ENCODE results near the gene SMIM33. TPM values are rescaled to one million over a fixed set of nuclear protein-coding genes. Genes with fewer than 3 reads are reported as not detected.

Gene SMIM33
- total RNA-seq, 1 experiment from 2014 or later = not detected

DNA sequence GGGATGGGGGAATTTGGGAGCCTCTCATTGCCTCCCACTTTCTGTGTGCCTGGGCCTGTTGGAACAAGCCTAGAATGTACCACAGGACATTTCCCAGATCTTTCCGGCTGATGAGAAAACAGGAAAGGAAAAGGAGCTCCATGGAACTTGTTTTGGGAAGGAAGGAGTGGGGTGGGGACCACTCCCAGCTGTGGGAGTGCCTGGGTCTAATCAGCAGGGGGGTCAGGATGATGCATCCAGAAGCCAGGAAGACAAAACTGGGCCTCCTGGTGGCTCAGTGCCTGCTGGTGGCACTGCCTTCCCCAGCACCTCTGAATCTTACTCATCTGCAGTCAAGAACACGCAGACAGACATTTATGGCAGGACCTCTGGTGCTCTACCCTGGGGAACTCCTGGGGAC is 2.8 kb downstream of the SMIM33 start:
- Mint-ChIP-seq H3K36me3 (no peaks in the 10 kb centered on the region), H3K27me3 (ENCODE audit: low read depth) (peaks cover 4% of the 10 kb centered on the region; the same call in 1 of the 2 replicates), H3K4me1 (peaks cover 30% of the 10 kb centered on the region), H3K27ac (peak overlapping the region; percentile 60), H3K4me3 (no peak overlapping the region), H3K9me3 (no peaks in the 10 kb centered on the region)
- POLR2A ChIA-PET = interaction anchor here (1.2 to 1.5 kb wide), 2 partner anchors 8 to 34 kb away, joined by 3 to 7 read pairs; partner anchors contain the start of gene DNAJC18
- CTCF ChIA-PET = interaction anchor here (0.8 to 2.0 kb wide), 7 partner anchors 9 to 101 kb away, joined by 3 to 6 read pairs (median 3); partner anchors contain the start of genes DNAJC18, ECSCR and STING1
- ATAC-seq (peak; percentile 4; the same call in 1 of the 2 replicates), DNase-seq (ENCODE audit: low spot score) (no peak)
- TF ChIP-seq, protein P1, sequence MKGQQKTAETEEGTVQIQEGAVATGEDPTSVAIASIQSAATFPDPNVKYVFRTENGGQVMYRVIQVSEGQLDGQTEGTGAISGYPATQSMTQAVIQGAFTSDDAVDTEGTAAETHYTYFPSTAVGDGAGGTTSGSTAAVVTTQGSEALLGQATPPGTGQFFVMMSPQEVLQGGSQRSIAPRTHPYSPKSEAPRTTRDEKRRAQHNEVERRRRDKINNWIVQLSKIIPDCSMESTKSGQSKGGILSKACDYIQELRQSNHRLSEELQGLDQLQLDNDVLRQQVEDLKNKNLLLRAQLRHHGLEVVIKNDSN (CRISPR knock-in tag; IDR thresholded peaks at IDR 0.05) = no peak
- TF ChIP-seq ZNF423 (CRISPR knock-in tag; IDR thresholded peaks at IDR 0.05) (0 out of 2 replicates have a peak, but pooled peaks have one; percentile 7), FOXJ3 (CRISPR knock-in tag; IDR thresholded peaks at IDR 0.05; ENCODE audit: borderline replicate concordance) (no peak), ZSCAN18 (CRISPR knock-in tag; IDR thresholded peaks at IDR 0.05) (no peak), ATF1 (CRISPR knock-in tag; IDR thresholded peaks at IDR 0.05) (no peak), MLX (CRISPR knock-in tag; IDR thresholded peaks at IDR 0.05) (no peak)

- ATAC-seq (no peak), DNase-seq (ENCODE audit: low spot score) (no peak)
- Mint-ChIP-seq H3K36me3 (no peaks in the 10 kb centered on the region), H3K9me3 (no peaks in the 10 kb centered on the region), H3K4me3 (no peak overlapping the region), H3K4me1 (peaks cover 29% of the 10 kb centered on the region), H3K27ac (0 out of 2 replicates have a peak overlapping the region, but pooled peaks have one; percentile 4), H3K27me3 (ENCODE audit: low read depth) (peaks cover 4% of the 10 kb centered on the region; the same call in 1 of the 2 replicates)
- CTCF ChIA-PET = no interaction called here
- POLR2A ChIA-PET = interaction anchor here (0.6 kb wide), 1 partner anchor 880 kb away, joined by 3 read pairs; no protein-coding TSS in a partner anchor
- no peak for TF ChIP-seq RORB (CRISPR knock-in tag; IDR thresholded peaks at IDR 0.05)
- TF ChIP-seq ZSCAN18 (CRISPR knock-in tag; IDR thresholded peaks at IDR 0.05) = no peak
- TF ChIP-seq, protein P2, sequence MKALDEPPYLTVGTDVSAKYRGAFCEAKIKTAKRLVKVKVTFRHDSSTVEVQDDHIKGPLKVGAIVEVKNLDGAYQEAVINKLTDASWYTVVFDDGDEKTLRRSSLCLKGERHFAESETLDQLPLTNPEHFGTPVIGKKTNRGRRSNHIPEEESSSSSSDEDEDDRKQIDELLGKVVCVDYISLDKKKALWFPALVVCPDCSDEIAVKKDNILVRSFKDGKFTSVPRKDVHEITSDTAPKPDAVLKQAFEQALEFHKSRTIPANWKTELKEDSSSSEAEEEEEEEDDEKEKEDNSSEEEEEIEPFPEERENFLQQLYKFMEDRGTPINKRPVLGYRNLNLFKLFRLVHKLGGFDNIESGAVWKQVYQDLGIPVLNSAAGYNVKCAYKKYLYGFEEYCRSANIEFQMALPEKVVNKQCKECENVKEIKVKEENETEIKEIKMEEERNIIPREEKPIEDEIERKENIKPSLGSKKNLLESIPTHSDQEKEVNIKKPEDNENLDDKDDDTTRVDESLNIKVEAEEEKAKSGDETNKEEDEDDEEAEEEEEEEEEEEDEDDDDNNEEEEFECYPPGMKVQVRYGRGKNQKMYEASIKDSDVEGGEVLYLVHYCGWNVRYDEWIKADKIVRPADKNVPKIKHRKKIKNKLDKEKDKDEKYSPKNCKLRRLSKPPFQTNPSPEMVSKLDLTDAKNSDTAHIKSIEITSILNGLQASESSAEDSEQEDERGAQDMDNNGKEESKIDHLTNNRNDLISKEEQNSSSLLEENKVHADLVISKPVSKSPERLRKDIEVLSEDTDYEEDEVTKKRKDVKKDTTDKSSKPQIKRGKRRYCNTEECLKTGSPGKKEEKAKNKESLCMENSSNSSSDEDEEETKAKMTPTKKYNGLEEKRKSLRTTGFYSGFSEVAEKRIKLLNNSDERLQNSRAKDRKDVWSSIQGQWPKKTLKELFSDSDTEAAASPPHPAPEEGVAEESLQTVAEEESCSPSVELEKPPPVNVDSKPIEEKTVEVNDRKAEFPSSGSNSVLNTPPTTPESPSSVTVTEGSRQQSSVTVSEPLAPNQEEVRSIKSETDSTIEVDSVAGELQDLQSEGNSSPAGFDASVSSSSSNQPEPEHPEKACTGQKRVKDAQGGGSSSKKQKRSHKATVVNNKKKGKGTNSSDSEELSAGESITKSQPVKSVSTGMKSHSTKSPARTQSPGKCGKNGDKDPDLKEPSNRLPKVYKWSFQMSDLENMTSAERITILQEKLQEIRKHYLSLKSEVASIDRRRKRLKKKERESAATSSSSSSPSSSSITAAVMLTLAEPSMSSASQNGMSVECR (CRISPR knock-in tag; IDR thresholded peaks at IDR 0.05; ENCODE audit: borderline replicate concordance) = no peak
- no peak for TF ChIP-seq ESRRA (CRISPR knock-in tag; IDR thresholded peaks at IDR 0.05; ENCODE audit: borderline replicate concordance)
- TF ChIP-seq GRHL2 (CRISPR knock-in tag; IDR thresholded peaks at IDR 0.05; ENCODE audit: insufficient replicate concordance, severe bottlenecking) = no peak
- TF ChIP-seq, protein P3, sequence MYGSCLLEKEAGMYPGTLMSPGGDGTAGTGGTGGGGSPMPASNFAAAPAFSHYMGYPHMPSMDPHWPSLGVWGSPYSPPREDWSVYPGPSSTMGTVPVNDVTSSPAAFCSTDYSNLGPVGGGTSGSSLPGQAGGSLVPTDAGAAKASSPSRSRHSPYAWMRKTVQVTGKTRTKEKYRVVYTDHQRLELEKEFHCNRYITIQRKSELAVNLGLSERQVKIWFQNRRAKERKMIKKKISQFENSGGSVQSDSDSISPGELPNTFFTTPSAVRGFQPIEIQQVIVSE (CRISPR knock-in tag; IDR thresholded peaks at IDR 0.05; ENCODE audit: borderline replicate concordance) = no peak
- TF ChIP-seq CREM (CRISPR knock-in tag; IDR thresholded peaks at IDR 0.05) = no peak
- no peak for TF ChIP-seq FOXJ3 (CRISPR knock-in tag; IDR thresholded peaks at IDR 0.05; ENCODE audit: borderline replicate concordance)
- TF ChIP-seq, protein P4, sequence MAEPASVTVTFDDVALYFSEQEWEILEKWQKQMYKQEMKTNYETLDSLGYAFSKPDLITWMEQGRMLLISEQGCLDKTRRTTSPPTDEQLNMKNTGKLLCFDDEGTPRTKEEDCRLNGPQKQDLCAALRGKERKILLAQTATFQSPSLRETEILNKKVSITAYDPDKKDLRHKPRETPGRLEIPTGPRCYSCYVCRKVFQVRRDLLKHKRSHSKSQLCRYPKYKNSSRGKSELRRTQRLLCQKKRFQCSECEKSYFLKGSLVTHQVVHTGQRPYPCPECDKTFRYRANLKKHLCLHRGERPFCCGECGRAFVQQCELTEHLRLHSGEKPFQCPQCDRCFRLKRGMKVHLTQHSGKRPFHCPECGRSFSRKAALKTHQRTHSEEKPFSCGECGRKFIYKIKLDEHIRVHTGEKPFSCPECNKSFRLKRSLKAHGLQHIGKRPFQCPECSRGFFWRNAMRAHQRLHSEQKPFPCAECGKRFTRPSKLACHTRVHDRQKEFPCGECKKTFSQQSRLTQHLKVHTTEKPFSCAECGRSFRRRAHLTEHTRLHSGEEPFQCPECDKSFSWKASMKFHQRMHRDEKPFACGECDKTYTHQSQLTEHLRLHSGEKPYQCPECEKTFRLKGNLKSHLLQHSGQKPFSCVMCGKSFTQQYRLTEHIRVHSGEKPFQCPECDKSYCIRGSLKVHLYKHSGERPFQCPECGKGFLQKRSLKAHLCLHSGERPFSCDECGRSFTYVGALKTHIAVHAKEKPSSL (CRISPR knock-in tag; conservative IDR thresholded peaks at IDR 0.05) = no peak
- no peak for TF ChIP-seq SMAD4 (CRISPR knock-in tag; IDR thresholded peaks at IDR 0.05)
- TF ChIP-seq KAT7 (CRISPR knock-in tag; IDR thresholded peaks at IDR 0.05; ENCODE audit: borderline replicate concordance) = no peak
- TF ChIP-seq AR (CRISPR knock-in tag; IDR thresholded peaks at IDR 0.05) = no peak
These were observed 4.3 kb downstream of the SMIM33 start for GRCh38 chr5:139474890-139475791.
